ENCODE data around the gene KIF1A.

- TF ChIP-seq POLR2AphosphoS5 (IDR thresholded peaks at IDR 0.05; ENCODE audit: low read depth) (no peak), CTCF (IDR thresholded peaks at IDR 0.05; ENCODE audit: insufficient read depth, low read length) (no peak), REST (IDR thresholded peaks at IDR 0.05; ENCODE audit: insufficient replicate concordance, low read depth) (no peak), GABPA (IDR thresholded peaks at IDR 0.05; ENCODE audit: low read depth) (no peak)
Measured at GRCh38 chr2:240736281-240737250, 83.5 kb downstream of the KIF1A start.

Data from HL-60 (cell line).